ENCODE results near the gene ADGRL2.
"Not testable (repeated sequence)": the region's sequence is repeated elsewhere in the genome, so short reads cannot be mapped to it uniquely, and the experiment has no call there.

GRCh38 chr1:81886292-81886691 is 85.6 kb downstream of the ADGRL2 start:
- not testable (repeated sequence) for TF ChIP-seq EZH2phosphoT487 (IDR thresholded peaks at IDR 0.05; ENCODE audit: low read length); CTCF (IDR thresholded peaks at IDR 0.05; ENCODE audit: low read length); EZH2 (optimal IDR thresholded peaks at IDR 0.05; ENCODE audit: low read depth, low read length)

Measured in MM.1S (cell line).